ENCODE measurements around the gene CTTNBP2.
"Not testable (repeated sequence)": the region's sequence is repeated elsewhere in the genome, so short reads cannot be mapped to it uniquely, and the experiment has no call there.

CTTNBP2 gene

GRCh38 chr7:117728890-117729624 lies 144.2 kb downstream of the CTTNBP2 start:
- H3K4me3 ChIP-seq (ENCODE audit: low read length) = no peak overlapping the region
- no peaks in the 10 kb centered on the region for H3K4me1 ChIP-seq (ENCODE audit: control insufficient read depth, low read depth, low read length)
- H3K27me3 ChIP-seq (ENCODE audit: control insufficient read depth, insufficient read depth, low read length) = no peaks in the 10 kb centered on the region
- peaks cover 46% of the 10 kb centered on the region for H3K36me3 ChIP-seq (ENCODE audit: control insufficient read depth, low read depth, low read length)
- H3K9me3 ChIP-seq (ENCODE audit: control insufficient read depth, low read depth, low read length) = no peaks in the 10 kb centered on the region
- no peak overlapping the region for H3K9ac ChIP-seq (ENCODE audit: low read length)
- no peak overlapping the region for H3K27ac ChIP-seq (ENCODE audit: low read length)

GRCh38 chr7:117724898-117725297 lies 148.3 kb downstream of the CTTNBP2 start:
- no peak overlapping the region for H3K27ac ChIP-seq (ENCODE audit: low read length)
- peaks cover 40% of the 10 kb centered on the region for H3K36me3 ChIP-seq (ENCODE audit: control insufficient read depth, low read depth, low read length)
- no peak overlapping the region for H3K4me3 ChIP-seq (ENCODE audit: low read length)
- H3K9ac ChIP-seq (ENCODE audit: low read length) = no peak overlapping the region
- H3K27me3 ChIP-seq (ENCODE audit: control insufficient read depth, insufficient read depth, low read length) = no peaks in the 10 kb centered on the region
- no peaks in the 10 kb centered on the region for H3K9me3 ChIP-seq (ENCODE audit: control insufficient read depth, low read depth, low read length)
- no peaks in the 10 kb centered on the region for H3K4me1 ChIP-seq (ENCODE audit: control insufficient read depth, low read depth, low read length)

- Histone ChIP-seq H3K4me1 (ENCODE audit: control insufficient read depth, low read depth, low read length) (no peaks in the 10 kb centered on the region), H3K9me3 (ENCODE audit: control insufficient read depth, low read depth, low read length) (no peaks in the 10 kb centered on the region), H3K27me3 (ENCODE audit: control insufficient read depth, insufficient read depth, low read length) (no peaks in the 10 kb centered on the region), H3K27ac (ENCODE audit: low read length) (no peak overlapping the region), H3K36me3 (ENCODE audit: control insufficient read depth, low read depth, low read length) (peaks cover 28% of the 10 kb centered on the region), H3K4me3 (ENCODE audit: low read length) (no peak overlapping the region), H3K9ac (ENCODE audit: low read length) (no peak overlapping the region)
These were observed 153.9 kb downstream of the CTTNBP2 start for GRCh38 chr7:117719377-117719776.

- Histone ChIP-seq H3K27me3 (ENCODE audit: control insufficient read depth, insufficient read depth, low read length) (no peaks in the 10 kb centered on the region), H3K27ac (ENCODE audit: low read length) (no peak overlapping the region), H3K9ac (ENCODE audit: low read length) (no peak overlapping the region), H3K9me3 (ENCODE audit: control insufficient read depth, low read depth, low read length) (no peaks in the 10 kb centered on the region), H3K36me3 (ENCODE audit: control insufficient read depth, low read depth, low read length) (peaks cover 23% of the 10 kb centered on the region), H3K4me3 (ENCODE audit: low read length) (no peak overlapping the region), H3K4me1 (ENCODE audit: control insufficient read depth, low read depth, low read length) (no peaks in the 10 kb centered on the region)
These were observed 155.0 kb downstream of the CTTNBP2 start for GRCh38 chr7:117718116-117718835.

- Histone ChIP-seq H3K4me1 (ENCODE audit: control insufficient read depth, low read depth, low read length) (no peaks in the 10 kb centered on the region), H3K9ac (ENCODE audit: low read length) (no peak overlapping the region), H3K27me3 (ENCODE audit: control insufficient read depth, insufficient read depth, low read length) (no peaks in the 10 kb centered on the region), H3K9me3 (ENCODE audit: control insufficient read depth, low read depth, low read length) (no peaks in the 10 kb centered on the region), H3K36me3 (ENCODE audit: control insufficient read depth, low read depth, low read length) (peaks cover 20% of the 10 kb centered on the region), H3K4me3 (ENCODE audit: low read length) (no peak overlapping the region), H3K27ac (ENCODE audit: low read length) (no peak overlapping the region)
These were observed 155.9 kb downstream of the CTTNBP2 start for GRCh38 chr7:117717357-117717756.

- Histone ChIP-seq H3K27me3 (ENCODE audit: control insufficient read depth, insufficient read depth, low read length) (no peaks in the 10 kb centered on the region), H3K9me3 (ENCODE audit: control insufficient read depth, low read depth, low read length) (no peaks in the 10 kb centered on the region), H3K4me3 (ENCODE audit: low read length) (no peak overlapping the region), H3K4me1 (ENCODE audit: control insufficient read depth, low read depth, low read length) (no peaks in the 10 kb centered on the region), H3K27ac (ENCODE audit: low read length) (no peak overlapping the region), H3K36me3 (ENCODE audit: control insufficient read depth, low read depth, low read length) (peaks cover 20% of the 10 kb centered on the region), H3K9ac (ENCODE audit: low read length) (no peak overlapping the region)
These were observed 156.4 kb downstream of the CTTNBP2 start for GRCh38 chr7:117716707-117717299.

- no peaks in the 10 kb centered on the region for H3K27me3 ChIP-seq (ENCODE audit: control insufficient read depth, insufficient read depth, low read length)
- no peak overlapping the region for H3K9ac ChIP-seq (ENCODE audit: low read length)
- no peak overlapping the region for H3K27ac ChIP-seq (ENCODE audit: low read length)
- peaks cover 15% of the 10 kb centered on the region for H3K36me3 ChIP-seq (ENCODE audit: control insufficient read depth, low read depth, low read length)
- H3K4me1 ChIP-seq (ENCODE audit: control insufficient read depth, low read depth, low read length) = no peaks in the 10 kb centered on the region
- H3K4me3 ChIP-seq (ENCODE audit: low read length) = no peak overlapping the region
- H3K9me3 ChIP-seq (ENCODE audit: control insufficient read depth, low read depth, low read length) = no peaks in the 10 kb centered on the region
These were observed 157.3 kb downstream of the CTTNBP2 start for GRCh38 chr7:117715784-117716445.

GRCh38 chr7:117711556-117711955 lies 161.7 kb downstream of the CTTNBP2 start:
- Histone ChIP-seq H3K4me3 (ENCODE audit: low read length) (no peak overlapping the region), H3K27ac (ENCODE audit: low read length) (no peak overlapping the region), H3K9me3 (ENCODE audit: control insufficient read depth, low read depth, low read length) (no peaks in the 10 kb centered on the region), H3K36me3 (ENCODE audit: control insufficient read depth, low read depth, low read length) (no peaks in the 10 kb centered on the region), H3K9ac (ENCODE audit: low read length) (no peak overlapping the region), H3K27me3 (ENCODE audit: control insufficient read depth, insufficient read depth, low read length) (no peaks in the 10 kb centered on the region), H3K4me1 (ENCODE audit: control insufficient read depth, low read depth, low read length) (no peaks in the 10 kb centered on the region)

GRCh38 chr7:117708173-117708572 lies 165.1 kb downstream of the CTTNBP2 start:
- not testable (repeated sequence) for H3K9ac ChIP-seq (ENCODE audit: low read length); H3K27me3 ChIP-seq (ENCODE audit: control insufficient read depth, insufficient read depth, low read length); H3K9me3 ChIP-seq (ENCODE audit: control insufficient read depth, low read depth, low read length); H3K27ac ChIP-seq (ENCODE audit: low read length); H3K4me3 ChIP-seq (ENCODE audit: low read length); H3K4me1 ChIP-seq (ENCODE audit: control insufficient read depth, low read depth, low read length); H3K36me3 ChIP-seq (ENCODE audit: control insufficient read depth, low read depth, low read length)

GRCh38 chr7:117707080-117707479 lies 166.2 kb downstream of the CTTNBP2 start:
- H3K4me1 ChIP-seq (ENCODE audit: control insufficient read depth, low read depth, low read length) = no peaks in the 10 kb centered on the region

GRCh38 chr7:117706210-117706609 lies 167.0 kb downstream of the CTTNBP2 start:
- Histone ChIP-seq H3K27ac (ENCODE audit: low read length) (no peak overlapping the region), H3K4me3 (ENCODE audit: low read length) (no peak overlapping the region), H3K9me3 (ENCODE audit: control insufficient read depth, low read depth, low read length) (no peaks in the 10 kb centered on the region), H3K4me1 (ENCODE audit: control insufficient read depth, low read depth, low read length) (no peaks in the 10 kb centered on the region), H3K36me3 (ENCODE audit: control insufficient read depth, low read depth, low read length) (no peaks in the 10 kb centered on the region), H3K9ac (ENCODE audit: low read length) (no peak overlapping the region), H3K27me3 (ENCODE audit: control insufficient read depth, insufficient read depth, low read length) (no peaks in the 10 kb centered on the region)

More at GRCh38 chr7:117707080-117707479, 166.2 kb downstream of the CTTNBP2 start:
- Histone ChIP-seq H3K36me3 (ENCODE audit: control insufficient read depth, low read depth, low read length) (no peaks in the 10 kb centered on the region), H3K9me3 (ENCODE audit: control insufficient read depth, low read depth, low read length) (no peaks in the 10 kb centered on the region), H3K4me3 (ENCODE audit: low read length) (no peak overlapping the region), H3K27me3 (ENCODE audit: control insufficient read depth, insufficient read depth, low read length) (no peaks in the 10 kb centered on the region), H3K27ac (ENCODE audit: low read length) (no peak overlapping the region), H3K9ac (ENCODE audit: low read length) (no peak overlapping the region)

Measured in iPS-18a (cell line).